GDM1 (cell line): ENCODE measurements around the gene CLPX.
"Not testable (repeated sequence)": the region's sequence is repeated elsewhere in the genome, so short reads cannot be mapped to it uniquely, and the experiment has no call there.

Experiments used
- DNase-seq: peaks from one replicate; lab custom pipeline; 2025; lab: John Stamatoyannopoulos, UW

Gene CLPX

GRCh38 chr15:65101411-65101890, 83.7 kb downstream of the CLPX start:
- DNase-seq, result peak; percentile 23

- DNase-seq, result no peak
These were observed 84.7 kb downstream of the CLPX start for GRCh38 chr15:65100442-65100841.

- not testable (repeated sequence) for DNase-seq
These were observed 85.3 kb downstream of the CLPX start for GRCh38 chr15:65099801-65100200.

- DNase-seq, result no peak
These were observed 85.8 kb downstream of the CLPX start for GRCh38 chr15:65099336-65099735.
